Upper lobe of left lung (tissue), 6 donors: ENCODE data around the gene TNFRSF18. TPM values are rescaled to one million over a fixed set of nuclear protein-coding genes. Genes with fewer than 3 reads are reported as not detected.
"Not testable (repeated sequence)": the region's sequence is repeated elsewhere in the genome, so short reads cannot be mapped to it uniquely, and the experiment has no call there.

Experiments used
- ATAC-seq, 2 donors: fragments of 200-7000 bp; cut with Tn5 transposase; one replicate each; pipeline ENCODE4 v1.9.1; 2022; ENCODE audit warnings: mild to moderate bottlenecking in 2 of 2, moderate library complexity in 2 of 2; ENCODE audit not compliant: low FRiP score in 2 of 2
- DNase-seq, 2 donors: peaks; one replicate each; pipeline ENCODE4 v3.0.0-alpha.2; 2019 to 2020
- H3K27ac ChIP-seq, 4 donors: fragments of 200-600 bp; sonication (generic); one replicate each; pipeline ENCODE4 v1.5.1; 2016 to 2019
- H3K27me3 ChIP-seq, 4 donors: fragments of 200-600 bp; sonication (generic); one replicate each; pipeline ENCODE4 v1.5.1; 2017 to 2019
- H3K36me3 ChIP-seq, 4 donors: fragments of 200-600 bp; sonication (generic); one replicate each; pipeline ENCODE4 v1.5.1; 2016 to 2019
- H3K4me1 ChIP-seq, 4 donors: fragments of 200-600 bp; sonication (generic); one replicate each; pipeline ENCODE4 v1.5.1; 2018 to 2019
- H3K4me3 ChIP-seq, 4 donors: fragments of 200-600 bp; sonication (generic); one replicate each; pipeline ENCODE4 v1.5.1; 2017 to 2019; ENCODE audit warnings: mild to moderate bottlenecking in 2 of 4, moderate library complexity in 1 of 4
- H3K9me3 ChIP-seq, 4 donors: fragments of 200-600 bp; sonication (generic); one replicate each; pipeline ENCODE4 v1.5.1; 2018 to 2019
- EP300 ChIP-seq, 4 donors: sonication (generic); formaldehyde crosslinking; IDR thresholded peaks; one replicate each; pipeline ENCODE4 v1.5.1; 2017; ENCODE audit warnings: antibody characterized with exemption in 4 of 4, control low read depth in 2 of 4
- POLR2A ChIP-seq, 4 donors: fragments of 450-650 bp; IDR thresholded peaks; one replicate each; pipeline ENCODE4 v1.5.1; 2016 to 2017; ENCODE audit warnings: antibody characterized with exemption in 4 of 4, mild to moderate bottlenecking in 2 of 4
- POLR2AphosphoS5 ChIP-seq, 2 donors: sonication (generic); formaldehyde crosslinking; IDR thresholded peaks; one replicate each; pipeline ENCODE4 v1.5.1; 2017; ENCODE audit warnings: antibody characterized with exemption in 2 of 2
- WGBS, 2 donors: methylation state at CpG; one replicate each; pipeline ENCODE4 v1.1.5; 2017 to 2018; 5-methylcytosine and 5-hydroxymethylcytosine counted together
- total RNA-seq, 6 donors: library from RNA; depleted of rRNA in 4 of 6; stranded (reverse); fragments of >200 nt in 4 of 6; gene quantifications; one replicate each; pipeline versions ENCODE4 v1.1.0 to v1.2.1, GENCODE V29; 2016 to 2021
- TF ChIP-seq, protein P1 (sequence below), 6 experiments: fragments of 450-650 bp in 4 of 6; fragments of 200-600 bp in 2 of 6; sonication (generic) in 2 of 6; IDR thresholded peaks; one replicate each; pipeline ENCODE4 v1.5.1; 2016 to 2019; ENCODE audit warnings: antibody characterized with exemption in 6 of 6
- donor health status: DM: no; HTN: no; CAD: no; lungs with moderate emphysema.
- donor health status: DM: no; HTN: yes; CAD: no; lungs with severe emphysema.

The TNFRSF18 gene
- total RNA-seq, 6 donors from 2014 or later = 0.89 to 3.4 (median 2.1) TPM; not detected in 1

DNA sequence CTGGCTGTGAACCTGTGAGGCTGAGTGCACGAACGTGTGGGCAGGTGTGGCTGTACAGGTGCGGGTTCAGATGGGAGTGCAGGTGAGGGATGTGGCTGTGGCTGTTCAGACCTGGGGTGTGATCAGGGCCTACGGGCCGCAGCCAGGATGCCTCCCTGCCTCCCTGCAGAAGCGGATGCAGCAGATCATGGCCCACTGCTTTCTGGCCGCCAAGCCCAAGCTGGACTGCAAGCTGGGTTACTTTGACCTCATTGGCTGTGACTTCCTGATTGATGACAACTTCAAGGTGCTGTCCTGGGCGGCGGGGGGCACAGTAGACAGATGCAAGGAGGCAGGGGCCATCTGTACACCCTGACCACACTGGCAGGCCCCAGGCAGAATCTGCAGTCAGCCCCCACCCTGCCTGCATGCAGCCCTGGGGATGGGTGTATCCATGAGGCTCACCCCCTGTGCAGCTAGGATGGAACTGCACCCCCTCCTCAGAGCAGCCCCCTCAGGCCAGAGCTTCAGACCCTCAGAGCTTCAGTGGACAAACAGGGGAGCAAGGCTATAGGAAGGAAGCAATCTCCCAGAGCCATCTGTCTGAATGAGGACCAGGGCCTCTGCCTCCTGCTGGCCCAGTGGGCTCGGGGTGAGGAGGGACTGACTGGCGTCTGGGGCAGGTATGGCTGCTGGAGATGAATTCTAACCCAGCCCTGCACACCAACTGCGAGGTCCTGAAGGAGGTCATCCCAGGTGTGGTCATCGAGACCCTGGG is 9.8 kb downstream of the TNFRSF18 start:
- H3K9me3 ChIP-seq = peaks cover 0 to 10% (median 3%) of the 10 kb centered on the region in 4 donors
- TF ChIP-seq POLR2A (IDR thresholded peaks at IDR 0.05) (no peak), EP300 (IDR thresholded peaks at IDR 0.05) (no peak)
- H3K36me3 ChIP-seq = no peaks in the 10 kb centered on the region
- no peak overlapping the region for H3K4me3 ChIP-seq
- DNase-seq = peak in 1 of 2 donors; percentile 58
- peaks cover 0 to 10% (median 4%) of the 10 kb centered on the region in 4 donors for H3K27me3 ChIP-seq
- H3K4me1 ChIP-seq = peaks cover 5 to 16% (median 8%) of the 10 kb centered on the region in 4 donors
- no peak overlapping the region for H3K27ac ChIP-seq
- no peak for ATAC-seq
- WGBS, 2 donors = 80 to 84% methylated on average over 7 to 13 of the region's 13 CpGs

DNA sequence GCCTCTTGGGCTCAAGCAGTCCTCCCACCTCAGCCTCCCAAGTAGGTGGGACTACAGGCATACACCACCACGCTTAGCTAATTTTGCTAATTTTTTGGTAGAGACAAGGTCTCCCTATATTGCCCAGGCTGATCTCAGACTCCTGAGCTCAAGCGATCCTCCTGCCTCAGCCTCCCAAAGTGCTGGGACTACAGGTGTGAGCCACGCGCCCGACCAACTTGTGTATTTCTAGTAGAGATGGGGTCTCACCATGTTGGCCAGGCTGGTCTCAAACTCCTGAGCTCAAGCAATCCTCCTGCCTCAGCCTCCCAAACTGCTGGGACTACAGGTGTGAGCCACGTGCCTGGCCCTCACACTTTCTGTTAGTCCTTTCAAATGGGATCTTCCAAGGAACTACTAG is 10.7 kb downstream of the TNFRSF18 start:
- WGBS, 2 donors = 95 to 96% methylated on average over 5 to 6 of the region's 6 CpGs
- not testable (repeated sequence) for H3K36me3 ChIP-seq, DNase-seq, H3K27ac ChIP-seq, H3K27me3 ChIP-seq, H3K4me3 ChIP-seq, ATAC-seq, H3K4me1 ChIP-seq
- peaks cover 0 to 11% (median 3%) of the 10 kb centered on the region in 4 donors for H3K9me3 ChIP-seq

DNA sequence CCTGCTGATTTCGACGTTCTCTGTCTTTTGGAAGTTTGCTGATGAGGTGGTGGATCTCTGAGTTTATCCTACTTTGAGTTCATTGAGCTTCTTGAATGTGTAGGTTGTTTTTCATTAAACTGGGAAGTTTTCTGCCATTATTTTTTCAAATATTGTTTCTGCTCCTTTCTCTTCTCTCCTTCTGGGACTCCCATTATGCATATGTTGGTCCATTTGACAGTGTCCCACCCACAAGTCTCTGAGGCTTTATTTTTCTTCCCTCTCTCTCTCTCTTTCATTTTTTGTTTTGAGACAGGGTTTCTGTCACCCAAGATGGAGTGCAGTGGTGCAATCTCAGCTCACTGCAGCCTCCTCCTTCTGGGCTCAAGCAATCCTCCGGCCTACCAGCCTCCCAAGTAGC is 11.7 kb downstream of the TNFRSF18 start:
- WGBS, 2 donors = 66 to 94% methylated on average over 3 of the region's 3 CpGs
- no peaks in the 10 kb centered on the region for H3K4me1 ChIP-seq
- TF ChIP-seq EP300 (IDR thresholded peaks at IDR 0.05) (no peak), POLR2A (IDR thresholded peaks at IDR 0.05) (no peak), POLR2AphosphoS5 (IDR thresholded peaks at IDR 0.05) (no peak)
- TF ChIP-seq, protein P1, sequence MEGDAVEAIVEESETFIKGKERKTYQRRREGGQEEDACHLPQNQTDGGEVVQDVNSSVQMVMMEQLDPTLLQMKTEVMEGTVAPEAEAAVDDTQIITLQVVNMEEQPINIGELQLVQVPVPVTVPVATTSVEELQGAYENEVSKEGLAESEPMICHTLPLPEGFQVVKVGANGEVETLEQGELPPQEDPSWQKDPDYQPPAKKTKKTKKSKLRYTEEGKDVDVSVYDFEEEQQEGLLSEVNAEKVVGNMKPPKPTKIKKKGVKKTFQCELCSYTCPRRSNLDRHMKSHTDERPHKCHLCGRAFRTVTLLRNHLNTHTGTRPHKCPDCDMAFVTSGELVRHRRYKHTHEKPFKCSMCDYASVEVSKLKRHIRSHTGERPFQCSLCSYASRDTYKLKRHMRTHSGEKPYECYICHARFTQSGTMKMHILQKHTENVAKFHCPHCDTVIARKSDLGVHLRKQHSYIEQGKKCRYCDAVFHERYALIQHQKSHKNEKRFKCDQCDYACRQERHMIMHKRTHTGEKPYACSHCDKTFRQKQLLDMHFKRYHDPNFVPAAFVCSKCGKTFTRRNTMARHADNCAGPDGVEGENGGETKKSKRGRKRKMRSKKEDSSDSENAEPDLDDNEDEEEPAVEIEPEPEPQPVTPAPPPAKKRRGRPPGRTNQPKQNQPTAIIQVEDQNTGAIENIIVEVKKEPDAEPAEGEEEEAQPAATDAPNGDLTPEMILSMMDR (IDR thresholded peaks at IDR 0.05) = no peak
- H3K36me3 ChIP-seq = no peaks in the 10 kb centered on the region
- H3K9me3 ChIP-seq = peaks cover 0 to 11% (median 3%) of the 10 kb centered on the region in 4 donors
- no peak overlapping the region for H3K27ac ChIP-seq
- no peak overlapping the region for H3K4me3 ChIP-seq
- H3K27me3 ChIP-seq = no peaks in the 10 kb centered on the region
- DNase-seq (no peak), ATAC-seq (no peak)

DNA sequence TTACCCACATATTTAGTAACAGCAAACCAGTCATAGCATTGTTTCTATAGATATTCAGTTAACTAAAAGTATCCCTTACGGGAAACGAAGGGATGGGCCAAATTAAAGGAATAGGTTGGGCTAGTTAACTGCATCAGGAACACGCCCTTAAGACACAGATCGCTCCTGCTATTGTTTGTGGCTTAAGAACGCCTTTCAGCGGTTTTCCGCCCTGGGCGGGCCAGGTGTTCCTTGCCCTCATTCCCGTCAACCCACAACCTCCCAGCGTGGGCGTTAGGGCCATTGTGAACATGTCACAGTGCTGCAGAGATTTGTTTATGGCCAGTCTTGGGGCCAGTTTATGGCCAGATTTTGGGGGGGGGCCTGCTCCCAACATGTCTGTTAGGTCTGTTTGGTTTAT is 14.7 kb downstream of the TNFRSF18 start:
- Histone ChIP-seq H3K36me3 (no peaks in the 10 kb centered on the region), H3K4me3 (no peak overlapping the region), H3K27me3 (no peaks in the 10 kb centered on the region), H3K9me3 (peaks cover 0 to 11% (median 3%) of the 10 kb centered on the region in 4 donors), H3K4me1 (no peaks in the 10 kb centered on the region), H3K27ac (no peak overlapping the region)
- no peak for ATAC-seq
- TF ChIP-seq POLR2A (IDR thresholded peaks at IDR 0.05) (no peak), POLR2AphosphoS5 (IDR thresholded peaks at IDR 0.05) (no peak)
- TF ChIP-seq, protein P1 (IDR thresholded peaks at IDR 0.05) = no peak
- 78 to 96% methylated on average over 11 of the region's 11 CpGs for WGBS, 2 donors
- DNase-seq = no peak

DNA sequence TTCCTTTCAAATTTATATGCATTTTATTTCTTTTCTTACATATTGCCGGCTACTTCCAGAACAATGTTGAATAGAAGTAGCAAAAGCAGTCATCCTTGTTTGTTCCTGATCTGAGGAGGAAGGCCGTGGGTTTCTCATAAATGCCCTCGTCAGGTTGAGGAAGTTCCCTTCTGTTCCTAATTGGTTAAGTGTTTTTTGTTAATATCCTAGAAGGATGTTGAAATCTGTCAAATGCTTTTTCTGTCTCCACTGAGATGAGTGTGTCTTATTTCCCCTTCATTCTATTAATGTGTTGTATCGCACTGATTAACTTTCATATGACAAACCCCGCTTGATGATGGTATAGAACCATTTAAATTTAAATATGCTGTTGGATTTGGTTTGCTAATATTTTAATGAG is 17.3 kb downstream of the TNFRSF18 start:
- no peaks in the 10 kb centered on the region for H3K27me3 ChIP-seq
- H3K4me1 ChIP-seq = no peaks in the 10 kb centered on the region
- no peak for DNase-seq
- H3K36me3 ChIP-seq = no peaks in the 10 kb centered on the region
- ATAC-seq = no peak
- TF ChIP-seq EP300 (IDR thresholded peaks at IDR 0.05) = no peak
- TF ChIP-seq POLR2A (IDR thresholded peaks at IDR 0.05) = no peak
- TF ChIP-seq, protein P1 (IDR thresholded peaks at IDR 0.05) = no peak
- TF ChIP-seq POLR2AphosphoS5 (IDR thresholded peaks at IDR 0.05) = no peak
- H3K4me3 ChIP-seq = no peak overlapping the region
- 75 to 80% methylated on average over 5 of the region's 5 CpGs for WGBS, 2 donors
- peaks cover 0 to 6% (median 0%) of the 10 kb centered on the region in 4 donors for H3K9me3 ChIP-seq
- no peak overlapping the region for H3K27ac ChIP-seq

DNA sequence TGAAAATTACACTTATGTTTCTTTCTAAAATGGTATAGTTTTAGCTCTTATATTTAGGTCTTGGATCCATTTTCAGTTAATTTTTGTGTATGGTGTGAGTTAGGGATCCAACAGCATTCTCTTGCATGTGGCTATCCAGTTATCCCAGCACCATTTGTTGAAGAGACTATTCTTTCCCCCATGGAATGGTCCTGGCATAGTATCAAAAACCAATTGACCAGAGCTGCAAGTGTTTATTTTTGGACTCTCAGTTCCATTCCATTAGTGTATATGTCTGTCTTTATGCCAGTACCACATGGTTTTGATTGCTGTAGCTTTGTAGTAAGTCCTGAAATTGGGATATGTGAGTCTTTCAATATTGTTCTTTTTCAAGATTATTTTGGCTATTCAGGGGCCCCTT is 18.5 kb downstream of the TNFRSF18 start:
- Histone ChIP-seq H3K27ac (no peak overlapping the region), H3K27me3 (no peaks in the 10 kb centered on the region), H3K36me3 (no peaks in the 10 kb centered on the region), H3K4me1 (peaks cover 0 to 7% (median 3%) of the 10 kb centered on the region in 4 donors), H3K9me3 (peaks cover 0 to 6% (median 0%) of the 10 kb centered on the region in 4 donors), H3K4me3 (no peak overlapping the region)
- ATAC-seq (no peak), DNase-seq (no peak)
- TF ChIP-seq POLR2A (IDR thresholded peaks at IDR 0.05) (no peak), POLR2AphosphoS5 (IDR thresholded peaks at IDR 0.05) (no peak), EP300 (IDR thresholded peaks at IDR 0.05) (no peak)
- TF ChIP-seq, protein P1 (IDR thresholded peaks at IDR 0.05) = no peak
